Stimulated activated CD8-positive, alpha-beta memory T cell treated with anti-CD3 and anti-CD28 coated beads, Interleukin-12 subunit alpha, Interleukin-12 subunit beta, amount 100 ng/mL, for 1 hour (primary cell): ENCODE results near the gene UBE2QL1.

ENCODE experiments used
- DNase-seq: peaks from one replicate; pipeline ENCODE4 v3.0.0-alpha.2; 2020; ENCODE audit warnings: low read depth

Gene UBE2QL1

DNA sequence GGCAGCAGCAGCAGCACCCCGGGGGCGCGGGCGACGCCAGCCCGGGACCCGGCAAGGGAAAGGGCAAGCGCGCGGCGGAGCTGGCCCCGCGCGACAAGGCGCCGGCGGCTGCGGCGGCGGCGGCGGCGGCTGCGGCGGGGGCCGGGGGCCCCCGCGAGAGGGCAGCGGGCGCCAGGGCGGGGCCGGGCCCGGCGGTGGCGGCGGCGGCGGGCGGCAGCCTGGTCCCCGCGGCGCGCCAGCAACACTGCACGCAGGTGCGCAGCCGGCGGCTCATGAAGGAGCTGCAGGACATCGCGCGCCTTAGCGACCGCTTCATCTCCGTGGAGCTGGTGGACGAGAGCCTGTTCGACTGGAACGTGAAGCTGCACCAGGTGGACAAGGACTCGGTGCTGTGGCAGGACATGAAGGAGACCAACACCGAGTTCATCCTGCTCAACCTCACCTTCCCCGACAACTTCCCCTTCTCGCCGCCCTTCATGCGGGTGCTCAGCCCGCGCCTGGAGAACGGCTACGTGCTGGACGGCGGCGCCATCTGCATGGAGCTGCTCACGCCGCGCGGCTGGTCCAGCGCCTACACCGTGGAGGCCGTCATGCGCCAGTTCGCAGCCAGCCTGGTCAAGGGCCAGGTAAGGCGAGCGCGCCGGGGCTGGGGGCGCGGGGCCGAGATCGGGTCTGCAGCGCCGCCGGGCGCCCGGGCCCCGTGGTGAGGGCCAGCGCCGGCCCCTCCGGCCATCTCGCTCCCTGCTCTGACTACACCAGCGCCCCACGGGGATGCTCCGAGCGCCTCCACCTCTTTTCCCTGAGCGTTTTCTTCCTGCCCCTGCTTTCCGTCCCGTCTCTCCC, at the start of gene UBE2QL1:
UBE2QL1 (plus strand) TSS at position 238 of the 843 bp plus-strand sequence; CDS start at position 273, 35 bp downstream.
- no peak for DNase-seq

GRCh38 chr5:6399980-6400910, 48.4 kb upstream of the UBE2QL1 start:
- no peak for DNase-seq

DNA sequence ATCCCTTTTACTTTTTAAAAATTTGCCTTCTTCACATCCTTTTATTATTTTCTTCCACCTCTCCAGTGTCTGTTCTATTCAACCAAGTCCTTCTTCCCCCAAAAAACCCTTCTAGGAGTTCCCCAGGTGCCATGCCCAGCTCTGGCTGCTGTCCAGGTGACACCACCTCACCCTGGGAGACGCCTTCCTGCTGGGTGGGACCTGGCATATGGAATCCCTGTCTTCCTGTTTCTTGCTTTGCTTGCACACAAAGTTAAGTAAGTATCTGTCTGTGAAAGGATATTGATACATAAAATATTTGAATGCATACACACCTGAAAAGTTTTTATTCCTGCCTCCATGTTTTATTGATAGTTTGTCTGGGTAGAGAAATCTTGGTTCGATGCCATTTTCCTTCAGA, 47.2 kb upstream of the UBE2QL1 start:
- DNase-seq = no peak

- DNase-seq = no peak
Observed at GRCh38 chr5:6402939-6403338, 45.7 kb upstream of the UBE2QL1 start.

DNA sequence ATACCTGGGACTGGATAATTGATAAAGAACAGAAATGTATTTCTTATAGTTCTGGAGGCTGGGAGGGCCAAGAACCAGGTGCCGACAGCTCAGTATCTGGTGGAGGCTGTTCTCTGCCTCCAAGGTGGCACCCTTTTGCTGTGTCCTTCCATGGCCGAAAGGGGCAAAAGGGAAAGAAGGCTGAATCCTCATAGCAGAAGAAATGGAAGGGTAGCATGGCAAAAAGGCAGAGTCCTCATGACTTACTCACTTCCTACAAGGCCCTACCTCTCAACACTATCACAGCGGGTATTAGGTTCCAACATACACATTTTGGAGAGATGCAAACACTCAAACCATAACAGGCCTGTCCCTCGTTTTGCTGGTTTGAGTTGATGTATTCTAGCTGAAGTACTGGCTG, 45.2 kb upstream of the UBE2QL1 start:
- DNase-seq = no peak

GRCh38 chr5:6404129-6404528, 44.5 kb upstream of the UBE2QL1 start:
- no peak for DNase-seq

- DNase-seq = no peak
Observed at GRCh38 chr5:6405591-6405990, 43.1 kb upstream of the UBE2QL1 start.

DNA sequence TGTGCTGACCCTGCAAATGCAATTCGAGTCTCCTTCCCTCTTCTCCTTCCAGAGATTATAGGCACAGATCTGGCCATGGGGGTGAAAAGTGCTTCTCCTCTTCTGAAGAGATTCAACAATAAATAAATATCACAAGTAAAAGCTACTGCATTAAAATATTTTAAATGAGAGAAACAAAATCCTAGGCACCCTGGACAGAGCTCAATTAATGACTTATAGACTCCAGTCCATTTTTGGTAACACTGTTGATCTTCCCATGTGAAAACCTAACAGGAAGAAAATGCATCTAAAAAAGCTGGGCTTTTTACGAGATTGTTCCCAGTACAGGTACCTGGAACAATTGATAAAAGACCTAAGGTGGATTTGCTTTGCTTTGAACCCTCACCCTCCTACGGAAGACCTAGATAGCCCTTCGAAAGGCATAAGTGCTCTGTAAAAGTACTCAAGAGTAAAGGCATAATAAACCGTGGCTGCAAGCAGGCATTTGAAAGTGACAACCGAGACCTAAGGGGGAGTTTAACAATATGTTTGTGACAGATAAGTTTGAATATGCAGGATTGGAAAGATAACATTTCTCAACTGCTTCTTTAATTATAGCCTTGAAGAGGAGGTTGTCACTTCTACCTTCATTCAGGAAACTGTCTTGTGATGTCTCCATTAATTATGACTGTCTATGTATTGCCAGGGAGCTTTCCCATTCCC, 41.0 kb upstream of the UBE2QL1 start:
- DNase-seq = no peak

GRCh38 chr5:6408260-6408596, 40.4 kb upstream of the UBE2QL1 start:
- DNase-seq = no peak

DNA sequence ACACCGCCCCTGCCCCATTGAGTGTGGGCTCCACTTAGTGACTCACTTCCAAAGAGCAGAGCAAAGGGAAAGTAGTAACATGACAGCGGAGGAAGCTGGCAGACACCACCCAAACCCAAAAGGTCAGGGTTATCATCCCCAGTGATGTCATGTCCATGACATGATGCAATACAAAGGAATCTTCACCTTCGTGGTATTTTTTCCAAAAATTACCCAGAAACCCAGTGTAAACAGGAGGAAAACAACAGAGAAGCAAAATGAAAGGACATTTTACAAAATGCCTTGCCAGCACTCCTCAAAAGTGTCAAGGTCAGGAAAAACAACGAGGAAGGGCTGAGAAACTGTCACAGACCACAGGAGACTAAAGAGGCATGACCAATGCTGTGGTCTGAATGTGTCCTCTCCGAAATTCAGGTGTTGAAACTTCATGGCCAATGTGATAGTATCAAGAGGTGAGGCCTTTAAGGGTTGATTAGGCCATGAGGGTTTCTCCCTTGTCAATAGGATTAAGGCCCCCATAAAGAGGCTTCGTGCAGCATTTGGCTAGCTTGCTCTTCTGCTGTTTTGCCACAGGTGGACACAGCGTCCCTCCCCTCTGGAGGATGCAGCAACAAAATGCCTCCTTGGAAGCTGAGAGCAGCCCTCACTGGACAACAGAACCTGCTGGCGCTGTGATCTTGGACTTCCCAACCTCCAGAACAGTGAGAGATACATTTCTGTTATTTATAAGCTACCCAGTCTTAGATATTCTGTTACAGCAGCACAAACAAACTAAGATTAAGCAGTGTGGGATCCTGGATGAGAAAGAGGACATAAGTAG, 39.8 kb upstream of the UBE2QL1 start:
- DNase-seq = no peak

- no peak for DNase-seq
Observed at GRCh38 chr5:6410421-6410820, 38.2 kb upstream of the UBE2QL1 start.

GRCh38 chr5:6411141-6411540, 37.5 kb upstream of the UBE2QL1 start:
- DNase-seq = no peak

GRCh38 chr5:6412811-6413210, 35.8 kb upstream of the UBE2QL1 start:
- DNase-seq = no peak

- no peak for DNase-seq
Observed at GRCh38 chr5:6417657-6418056, 31.0 kb upstream of the UBE2QL1 start.

GRCh38 chr5:6418679-6419276, 29.9 kb upstream of the UBE2QL1 start:
- no peak for DNase-seq

- no peak for DNase-seq
Observed at GRCh38 chr5:6419340-6419852, 29.3 kb upstream of the UBE2QL1 start.

GRCh38 chr5:6423327-6424109, 25.1 kb upstream of the UBE2QL1 start:
- DNase-seq = no peak

GRCh38 chr5:6424110-6424659, 24.5 kb upstream of the UBE2QL1 start:
- DNase-seq = no peak

DNA sequence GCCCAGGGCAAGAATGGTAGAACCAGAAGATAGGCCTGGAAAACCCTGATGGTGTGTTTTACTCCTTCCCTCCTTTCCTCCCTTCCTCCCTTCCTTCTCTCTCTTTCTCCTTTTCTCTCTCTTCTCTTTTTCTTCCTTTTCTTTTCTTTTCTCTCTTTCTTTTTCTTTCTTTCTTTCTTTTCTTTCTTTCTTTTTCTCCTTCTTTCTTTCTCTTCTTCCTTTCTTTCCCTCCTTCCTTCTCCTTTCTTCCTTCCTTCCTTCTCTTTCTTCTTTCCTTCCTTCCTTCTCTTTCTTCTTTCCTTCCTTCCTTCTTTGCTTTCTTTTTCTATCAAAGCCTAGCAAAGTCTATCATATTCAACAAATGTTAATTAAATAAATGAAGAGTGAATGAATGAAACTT, 24.0 kb upstream of the UBE2QL1 start:
- DNase-seq = no peak

- DNase-seq = no peak
Observed at GRCh38 chr5:6427694-6428093, 21.0 kb upstream of the UBE2QL1 start.
